A204.1 (cell line): ENCODE results near the gene TMEM53.

ENCODE experiments used
- FAIRE-seq: peaks from 2 replicates; lab custom pipeline; 2012; peaks lifted over from hg19 to GRCh38; lab: Jason Lieb, UNC

Gene TMEM53

DNA sequence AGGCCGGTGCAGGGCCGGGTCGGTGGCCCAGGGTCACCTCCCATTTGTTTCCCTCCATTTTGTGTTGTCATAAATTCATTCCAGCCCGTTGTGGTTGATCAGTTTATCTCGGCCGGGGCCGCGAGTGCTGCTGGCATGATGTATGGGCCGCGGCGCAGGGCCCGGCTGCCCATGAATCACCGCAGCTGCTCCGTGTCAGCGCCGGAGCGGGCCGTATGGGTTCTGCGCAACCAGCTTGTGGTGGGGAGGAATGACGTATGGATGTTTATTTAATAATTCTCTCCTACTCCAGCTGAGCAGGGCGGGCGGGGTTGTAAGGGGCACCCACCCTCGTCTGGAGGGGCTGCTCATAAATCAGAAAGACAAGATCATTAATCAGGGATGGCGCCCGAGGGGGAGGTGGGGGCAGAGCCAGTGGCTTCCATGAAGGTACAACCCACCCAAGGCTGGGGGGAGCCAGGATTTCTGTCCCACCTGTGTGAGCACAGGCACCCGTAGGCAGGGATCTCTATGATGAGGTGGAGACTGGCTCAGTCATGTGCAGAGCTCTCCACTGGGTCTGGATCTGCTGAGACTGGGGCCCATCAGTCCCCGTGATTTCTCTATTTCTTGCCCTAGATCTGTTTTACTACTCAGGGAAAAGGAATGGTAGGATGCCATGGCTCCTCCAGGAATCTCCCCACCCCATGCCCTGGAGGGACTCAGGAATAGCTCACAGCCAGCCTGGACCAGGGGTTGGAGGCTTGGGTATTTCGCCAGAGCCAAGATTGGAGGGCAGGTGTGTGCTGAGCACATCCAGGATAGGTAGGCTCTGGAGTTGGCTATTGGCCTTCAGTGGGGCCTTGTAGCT is 27.8 kb downstream of the TMEM53 start:
- no peak for FAIRE-seq

DNA sequence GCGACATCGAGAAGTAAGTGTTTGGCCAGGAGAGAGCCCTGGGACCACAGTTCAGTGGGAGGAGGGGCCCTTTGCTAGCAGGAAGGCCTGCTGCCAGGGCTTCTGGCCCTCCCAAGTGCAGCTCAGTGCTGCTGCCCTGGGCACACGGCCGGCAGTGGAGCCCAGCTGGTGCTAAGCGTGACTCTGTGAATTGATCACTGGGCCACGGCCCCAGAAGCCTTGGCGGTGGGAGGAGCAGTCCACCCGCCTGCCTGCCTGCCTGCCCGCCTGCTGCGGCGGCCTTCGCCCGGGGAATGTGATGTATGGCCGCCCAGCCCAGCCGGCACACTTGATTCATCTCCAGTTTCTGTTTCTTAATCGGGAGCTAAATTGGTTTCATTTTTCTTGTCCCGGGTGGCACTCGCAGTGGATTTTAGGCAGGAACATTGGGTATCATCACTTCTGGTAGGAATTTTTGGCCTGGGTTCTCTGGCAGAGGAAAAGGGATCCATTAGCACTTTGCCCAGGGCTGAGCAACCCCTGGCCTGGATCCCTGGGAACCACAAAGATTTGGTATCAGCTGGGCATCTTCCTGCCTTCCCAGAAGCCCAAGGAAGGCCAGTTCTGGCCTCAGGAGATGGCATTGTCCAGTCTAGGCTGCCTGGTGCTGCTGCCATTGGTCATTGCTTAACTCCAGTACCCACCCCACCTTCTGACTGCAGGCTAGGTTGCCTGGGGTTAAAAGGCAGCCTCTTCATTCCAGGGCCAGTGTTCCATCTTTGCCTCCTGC is 28.6 kb downstream of the TMEM53 start:
- FAIRE-seq: no peak

DNA sequence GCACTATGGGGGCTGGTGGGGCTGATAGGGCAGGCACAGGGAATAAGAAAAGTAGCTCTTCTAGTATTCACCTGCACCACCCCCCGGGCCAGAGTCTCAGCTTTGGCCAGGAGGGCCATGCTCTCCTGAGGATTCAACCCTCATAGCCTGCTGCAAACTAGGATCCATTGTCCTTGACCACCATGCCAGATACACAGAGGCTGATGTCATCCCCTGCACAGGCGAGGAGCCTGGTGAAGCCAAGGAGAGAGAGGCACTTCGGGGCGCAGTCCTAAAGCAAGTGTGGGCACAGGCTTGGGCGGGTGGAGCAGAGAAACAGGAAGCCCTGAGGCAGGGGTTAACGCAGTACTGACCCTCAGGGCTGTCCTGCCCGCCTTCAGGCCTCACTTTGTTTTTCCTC is 29.5 kb downstream of the TMEM53 start:
- FAIRE-seq: no peak

DNA sequence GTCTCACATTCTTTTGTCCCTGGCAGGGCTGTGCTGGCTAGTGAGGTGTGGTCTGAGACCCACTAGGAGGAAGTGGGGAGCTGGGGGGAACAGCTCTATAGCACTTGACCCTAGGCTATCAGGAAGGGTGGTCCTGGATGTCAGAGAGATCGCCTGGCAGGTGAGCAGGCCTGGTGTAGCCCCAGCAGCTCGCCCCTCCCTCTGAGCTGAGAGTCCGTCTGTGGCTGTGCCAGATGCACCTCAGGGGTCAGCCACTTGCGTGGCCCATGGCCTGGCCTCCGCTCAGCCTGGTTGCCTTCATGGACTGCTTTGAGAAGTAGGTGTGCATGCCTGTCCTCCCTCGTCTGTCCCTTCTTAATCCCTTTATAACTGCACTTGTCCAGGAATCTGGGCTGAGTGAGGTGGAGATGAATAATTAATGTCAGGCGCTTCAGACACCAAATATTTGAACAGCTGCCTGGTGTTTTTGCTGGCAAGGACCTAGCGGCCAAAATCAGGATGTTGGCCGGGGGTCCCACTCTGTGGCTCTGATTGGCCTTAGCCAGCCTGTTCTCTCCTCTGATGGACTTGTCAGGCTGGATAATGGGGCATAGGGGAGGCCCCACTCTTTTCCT is 30.5 kb downstream of the TMEM53 start:
- no peak for FAIRE-seq

DNA sequence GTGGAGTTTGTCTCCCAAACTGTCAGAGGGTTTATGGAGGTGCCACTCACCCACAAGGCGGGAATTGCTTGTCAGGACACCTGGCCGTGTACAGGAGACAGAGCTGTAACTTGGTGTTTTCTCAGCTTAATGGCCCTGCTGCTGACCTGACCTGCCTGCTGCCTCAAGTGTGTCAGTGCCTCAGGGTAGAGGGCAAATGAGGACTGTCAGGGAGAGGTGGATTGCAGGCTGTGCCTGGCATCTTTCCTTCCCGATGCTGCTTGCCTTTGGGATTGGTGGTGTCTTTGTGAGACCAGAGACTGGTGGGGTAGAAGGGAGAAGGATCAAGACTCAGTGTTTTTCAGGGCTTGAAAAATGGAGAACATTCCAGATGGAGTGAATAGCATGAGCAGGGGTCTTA is 31.4 kb downstream of the TMEM53 start:
- no peak for FAIRE-seq

DNA sequence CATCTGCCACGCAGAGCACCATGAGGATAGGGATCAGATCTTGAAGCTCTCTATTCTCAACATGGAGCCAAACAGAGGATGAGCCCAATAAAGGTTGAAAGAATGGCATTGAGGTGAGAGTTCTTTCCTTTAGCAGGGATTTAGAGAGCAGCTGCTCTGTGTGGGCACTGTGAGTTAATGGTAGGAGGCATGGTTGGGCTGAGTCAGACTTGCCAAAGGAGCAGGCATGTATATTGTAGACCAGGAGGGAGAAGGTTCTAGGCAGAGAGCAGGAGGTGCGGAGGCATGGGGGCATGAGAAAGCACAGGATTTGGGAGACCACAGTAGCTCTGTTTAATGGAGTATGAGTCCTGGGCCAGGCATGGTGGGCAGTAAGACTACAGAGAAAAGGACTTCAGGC is 32.0 kb downstream of the TMEM53 start:
- FAIRE-seq: no peak

DNA sequence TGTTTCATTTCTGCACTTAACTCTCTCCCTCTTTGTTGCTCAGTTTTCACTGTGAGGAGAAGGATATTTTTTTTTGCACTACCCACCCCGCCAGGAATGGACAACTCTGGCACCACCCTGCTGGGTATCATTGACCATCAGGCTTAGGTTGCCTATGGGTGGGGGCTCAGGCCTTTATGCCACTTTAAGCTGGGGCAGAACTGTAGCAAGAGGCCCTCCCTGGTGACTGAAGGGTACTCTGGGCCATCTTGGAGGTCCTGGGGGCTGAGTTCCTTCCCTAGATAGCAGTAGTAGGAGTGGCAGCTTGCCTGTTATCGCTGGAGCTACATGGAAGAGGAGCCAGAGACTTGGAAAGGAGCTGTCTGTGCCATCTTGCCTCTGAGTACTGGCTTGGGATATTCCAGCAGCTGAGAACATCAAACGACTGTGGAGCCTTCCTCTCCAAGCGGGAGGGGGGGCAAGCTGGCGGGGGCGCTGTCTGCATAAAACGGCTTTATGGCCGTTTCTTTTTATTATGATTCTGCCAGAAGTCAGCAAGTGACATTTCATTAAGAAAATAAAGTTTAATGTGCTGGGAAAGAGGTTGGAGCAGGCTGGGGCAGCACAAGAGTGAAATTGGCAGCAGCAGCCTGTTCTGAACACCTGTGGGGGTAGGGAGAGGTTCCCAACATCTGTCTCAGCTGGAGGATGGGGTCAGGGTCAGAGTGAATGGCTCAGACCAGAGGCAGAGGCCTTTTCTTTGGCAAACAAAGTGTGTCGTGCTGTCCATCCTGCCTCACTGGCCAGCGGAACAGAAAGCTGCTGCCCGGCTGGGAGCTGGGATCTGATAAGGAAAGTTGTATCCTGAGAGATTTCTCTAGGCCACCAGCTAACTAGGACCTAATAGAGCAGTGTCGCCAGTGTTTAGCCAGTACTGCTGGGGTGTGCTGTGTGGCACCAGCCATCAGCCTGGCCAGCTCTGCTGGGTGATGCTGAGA is 32.9 kb downstream of the TMEM53 start:
- no peak for FAIRE-seq

DNA sequence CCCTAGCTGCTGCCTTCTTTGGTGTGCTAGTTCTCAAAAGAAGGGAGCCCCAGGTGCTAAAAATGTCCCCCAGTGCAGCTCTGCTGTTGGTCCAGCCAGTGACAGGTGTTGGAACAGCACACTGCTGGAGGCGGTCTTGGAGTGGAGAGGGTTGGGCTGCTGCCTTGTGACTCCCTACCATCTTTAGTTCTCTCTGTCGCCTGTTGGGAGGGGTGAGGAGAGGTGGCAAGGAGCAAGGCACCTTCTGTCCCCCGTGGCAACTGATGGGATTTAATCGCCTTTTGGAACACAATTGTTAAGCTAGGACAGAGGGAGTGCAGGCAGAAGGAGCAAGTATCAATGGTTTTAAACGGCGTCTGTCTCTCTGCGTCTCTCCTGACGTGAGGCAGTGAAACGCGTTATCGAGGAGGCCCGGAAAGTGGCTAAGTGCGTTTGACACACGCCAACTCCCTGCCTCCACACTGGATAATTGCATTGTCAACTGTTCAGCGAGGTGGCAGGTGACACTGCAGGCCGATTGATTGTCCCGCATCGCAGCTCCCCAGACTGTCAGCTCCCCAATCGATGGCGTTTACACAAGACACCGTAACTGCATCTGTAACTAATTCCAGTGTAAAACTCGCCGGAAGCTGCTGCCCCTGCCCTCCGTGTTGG is 34.0 kb downstream of the TMEM53 start:
- FAIRE-seq: no peak

DNA sequence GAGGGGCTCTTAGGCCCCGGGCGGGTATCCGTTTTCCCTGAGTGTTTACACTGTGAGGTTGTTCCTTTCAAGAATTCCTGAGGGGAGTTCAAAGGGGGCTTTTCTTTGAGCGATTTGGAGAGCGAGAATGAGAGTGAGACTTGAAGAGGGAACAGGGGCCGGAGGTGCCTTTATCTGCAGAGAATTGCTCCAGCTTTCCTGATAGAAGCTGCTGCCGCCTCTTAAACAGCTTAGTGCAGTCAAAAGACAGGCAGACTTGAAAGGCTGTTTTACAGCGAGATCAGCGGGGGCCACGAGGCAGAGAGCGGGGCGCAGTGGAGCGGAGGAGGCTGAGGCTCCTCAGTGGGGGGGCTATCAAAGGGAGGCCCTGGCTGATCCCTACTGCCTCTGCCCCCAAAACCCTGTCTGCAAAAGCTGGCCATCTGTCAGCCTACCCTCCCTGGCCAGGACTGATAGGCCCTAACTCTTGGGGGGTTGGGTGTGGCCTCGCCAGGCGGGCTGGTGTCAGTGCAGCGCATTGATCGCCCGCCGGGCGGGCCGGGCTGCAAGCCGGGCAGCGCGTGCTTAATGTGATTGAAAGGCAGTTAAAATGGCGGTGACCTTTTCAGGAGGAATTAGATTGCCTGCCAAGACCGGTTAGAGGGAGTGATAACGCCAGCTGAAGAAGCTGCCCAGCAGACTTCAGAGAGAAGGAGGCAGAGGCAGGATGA is 36.4 kb downstream of the TMEM53 start:
- FAIRE-seq: no peak

DNA sequence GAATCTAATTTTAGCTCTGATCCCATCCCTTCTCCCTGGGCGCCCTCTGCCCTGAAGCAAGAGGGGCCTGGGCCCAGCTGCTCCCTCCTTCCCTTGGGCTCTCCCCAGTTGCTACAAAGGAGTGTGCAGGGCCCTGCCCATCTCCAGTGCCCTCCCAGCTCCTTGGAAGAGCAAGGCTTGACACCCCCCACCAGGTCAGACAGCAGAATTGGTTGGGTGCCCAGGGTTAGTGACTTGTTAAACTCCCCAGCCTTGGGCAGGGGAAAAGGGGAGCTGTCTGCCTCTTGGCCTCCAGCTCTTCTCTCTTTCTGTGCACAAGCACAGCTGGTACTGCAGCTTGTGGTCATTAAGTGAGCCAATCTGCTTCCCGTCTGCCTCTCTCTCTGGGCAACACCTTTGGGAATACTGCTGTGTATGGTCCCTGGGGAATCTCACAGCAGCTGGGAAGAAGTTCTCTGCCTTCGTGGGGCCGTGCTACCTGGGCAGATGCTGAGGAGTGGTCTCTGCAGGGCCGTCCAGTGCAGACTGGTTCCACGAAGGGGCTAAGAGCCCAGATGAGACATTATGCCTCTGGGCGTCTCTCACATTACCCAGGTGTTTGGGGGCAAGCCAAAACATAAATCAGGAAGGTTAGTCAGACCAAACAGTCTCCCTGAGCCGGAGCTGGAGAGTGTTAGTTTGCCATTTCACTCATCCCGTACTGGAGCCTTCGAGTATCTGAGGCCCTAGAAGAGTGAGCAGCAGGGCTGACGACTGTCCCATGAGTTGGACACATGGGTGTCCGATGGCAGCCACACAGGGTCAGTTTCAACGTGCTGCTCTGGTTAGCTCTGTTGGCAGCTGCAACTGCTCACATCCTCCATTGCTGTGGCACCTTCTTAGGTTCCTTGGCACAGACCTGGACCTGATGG is 37.3 kb downstream of the TMEM53 start:
- no peak for FAIRE-seq

DNA sequence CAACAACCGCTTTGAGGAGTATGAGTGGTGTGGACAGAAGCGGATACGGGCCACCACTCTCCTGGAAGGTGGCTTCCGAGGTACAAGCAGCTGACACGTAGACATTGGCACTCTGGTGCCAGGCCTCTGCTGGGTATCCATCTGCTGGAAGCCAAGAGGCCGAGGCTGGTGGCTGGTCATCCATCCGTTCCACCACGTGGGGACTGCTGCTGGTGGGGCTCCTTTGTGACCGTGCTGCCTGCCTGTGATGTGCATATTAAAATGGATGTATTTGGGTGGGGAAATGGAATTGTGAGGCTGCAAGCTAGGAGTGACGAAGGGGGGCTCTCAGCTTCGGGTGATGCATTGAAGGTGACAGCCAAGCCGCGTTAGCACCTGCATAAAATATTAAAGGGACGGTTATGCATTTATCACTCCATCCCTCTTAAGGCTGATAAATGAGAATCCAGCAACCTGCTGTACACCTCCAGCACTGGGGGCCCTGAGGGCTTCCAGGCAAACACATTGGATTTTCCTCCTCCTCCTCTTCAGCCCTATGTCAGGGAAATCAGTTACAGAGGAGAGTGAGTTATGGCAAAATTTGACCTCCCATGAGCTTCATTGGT is 38.1 kb downstream of the TMEM53 start:
- no peak for FAIRE-seq

DNA sequence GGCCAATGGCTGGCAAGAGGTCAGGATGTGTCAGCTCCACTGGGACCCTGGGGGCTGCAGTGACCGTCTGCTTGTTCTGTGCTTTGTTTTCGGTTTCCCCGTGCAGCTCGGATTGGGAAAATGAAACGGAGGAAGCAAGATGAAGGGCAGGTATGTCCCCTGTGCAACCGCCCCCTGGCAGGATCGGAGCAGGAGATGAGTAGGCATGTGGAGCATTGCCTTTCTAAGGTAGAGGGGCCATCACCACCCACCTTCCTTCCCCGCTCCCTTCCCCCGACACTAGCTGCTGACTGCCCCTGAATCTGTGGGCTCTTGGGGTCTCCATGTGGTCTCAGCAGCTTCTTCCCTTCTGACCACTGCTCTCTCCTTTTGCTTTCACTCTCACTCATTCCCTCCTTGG is 38.8 kb downstream of the TMEM53 start:
- FAIRE-seq: no peak

DNA sequence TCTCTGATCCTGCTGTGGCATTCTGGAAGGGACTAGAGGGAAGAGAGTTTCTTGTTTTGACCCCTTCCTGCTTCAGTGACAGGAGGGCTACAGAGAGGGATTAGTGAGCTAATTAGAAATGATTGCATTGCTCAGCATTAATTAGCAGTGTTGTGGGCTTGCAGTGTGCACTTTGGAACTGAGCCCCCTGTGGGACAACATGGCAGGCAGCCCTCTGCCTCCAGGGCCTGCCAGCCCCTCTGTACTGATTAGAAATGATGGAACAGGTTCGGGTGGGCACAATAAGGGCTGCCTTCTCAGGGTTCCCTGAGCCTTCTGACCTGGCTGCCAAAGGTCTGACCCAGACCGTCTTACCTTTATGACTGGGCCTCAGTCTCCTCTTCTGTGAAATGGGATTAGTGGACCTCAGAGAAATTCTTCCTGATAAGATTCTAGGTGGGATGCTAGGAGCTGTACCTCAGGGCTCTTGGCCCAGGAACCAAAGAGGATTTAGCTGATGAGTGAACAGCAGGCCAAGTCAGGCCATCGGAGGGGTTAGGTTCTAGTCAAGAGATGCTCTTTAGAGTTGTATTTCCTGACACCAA is 39.6 kb downstream of the TMEM53 start:
- no peak for FAIRE-seq

DNA sequence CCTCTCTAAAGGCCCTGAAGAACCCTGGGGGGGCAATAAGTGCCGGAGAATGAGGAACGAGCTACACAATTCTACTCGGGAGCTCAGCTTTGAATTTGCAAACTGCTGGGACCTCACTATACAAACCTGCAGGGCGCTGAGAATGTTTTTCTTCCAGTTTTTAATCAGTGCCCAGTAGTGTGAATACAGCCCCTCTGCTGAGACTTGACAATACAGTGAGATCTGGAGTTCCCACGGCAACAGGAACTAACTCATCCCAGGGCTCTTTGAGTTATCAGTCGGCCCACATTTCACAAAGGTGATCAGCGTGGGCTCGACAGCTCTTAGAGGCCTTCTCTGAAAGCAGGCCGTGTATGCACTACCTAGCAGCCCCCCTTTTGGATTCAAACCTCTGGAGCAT is 41.7 kb downstream of the TMEM53 start:
- FAIRE-seq: no peak

DNA sequence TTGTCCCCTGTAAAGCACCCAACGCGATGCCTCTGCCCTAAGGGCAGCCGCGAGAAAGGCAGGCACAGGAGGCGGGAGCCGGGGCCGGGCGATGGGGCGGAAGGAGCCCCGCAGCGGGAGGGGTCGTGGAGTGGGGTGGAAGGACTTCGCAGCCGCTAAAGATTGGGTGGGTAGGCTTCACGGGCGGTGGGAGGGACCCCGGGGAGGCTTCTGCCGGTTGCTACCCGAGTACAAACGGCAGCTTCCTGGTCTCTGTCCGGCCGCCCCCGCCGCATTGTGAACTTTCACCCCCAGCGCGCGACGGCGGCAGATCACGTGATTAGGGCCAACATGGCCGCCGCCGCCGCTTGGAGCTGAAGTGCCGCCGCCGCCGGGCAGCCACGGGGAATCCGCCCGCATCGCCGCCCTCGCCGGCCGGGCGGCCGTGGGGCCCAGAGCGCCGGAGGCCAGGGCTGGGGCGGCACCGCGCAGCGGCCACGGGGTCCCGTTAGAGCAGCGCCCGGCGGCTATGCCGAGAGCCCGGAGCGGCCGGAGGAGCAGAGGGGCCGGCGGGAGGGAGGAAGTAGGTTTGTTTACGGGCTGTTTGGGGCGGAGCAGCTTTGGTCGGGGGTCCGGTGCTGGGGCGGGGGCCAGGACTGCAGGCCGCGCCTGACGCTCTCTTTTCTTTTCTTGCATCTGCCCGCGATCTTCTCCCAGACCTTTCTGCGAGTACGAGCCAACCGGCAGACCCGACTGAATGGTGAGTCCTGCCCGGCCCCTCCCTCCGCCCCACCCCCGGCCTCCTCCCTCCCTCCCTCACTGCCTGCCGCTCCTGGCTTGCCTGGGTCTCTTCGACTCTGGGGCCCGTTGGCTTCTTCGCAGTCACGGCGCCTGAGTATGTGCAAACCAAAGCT is 42.4 kb downstream of the TMEM53 start:
- FAIRE-seq: no peak

DNA sequence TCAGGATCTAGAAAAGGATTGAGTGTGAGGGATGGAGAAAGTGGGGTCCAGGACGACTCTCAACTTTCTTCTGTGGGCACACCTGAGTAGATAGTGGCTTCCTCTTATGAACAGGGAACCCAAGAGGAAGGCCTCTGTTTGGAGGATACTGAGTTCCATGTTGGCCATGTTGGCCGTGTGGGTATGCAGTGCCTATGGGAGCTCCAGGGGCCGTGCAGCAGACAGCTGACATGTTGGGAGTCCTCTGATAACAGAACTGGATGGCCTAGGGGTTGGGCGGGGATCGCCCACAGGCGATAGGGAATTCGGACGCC is 43.0 kb downstream of the TMEM53 start:
- FAIRE-seq: no peak

DNA sequence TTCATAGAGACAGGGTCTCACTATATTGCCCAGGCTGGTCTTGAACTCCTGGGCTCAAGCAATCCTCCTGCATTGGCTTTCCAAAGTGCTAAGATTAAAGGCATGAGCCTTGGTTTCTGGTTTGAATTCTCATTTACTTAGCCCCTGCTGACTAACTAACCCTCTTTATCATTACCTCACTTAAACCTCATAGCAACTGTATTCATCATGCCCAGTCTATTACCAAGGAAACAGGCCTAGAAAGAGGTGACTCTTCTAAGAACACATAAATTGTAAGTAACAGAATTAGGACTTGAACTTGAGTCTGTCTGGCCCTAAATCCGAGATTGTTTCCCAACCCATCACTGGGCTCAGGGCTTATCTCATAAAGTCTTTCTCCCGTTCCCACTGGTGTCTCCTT is 44.2 kb downstream of the TMEM53 start:
- FAIRE-seq: no peak
